GM21423 (cell line): ENCODE data around the gene PAQR9.
"Not testable (repeated sequence)": the region's sequence is repeated elsewhere in the genome, so short reads cannot be mapped to it uniquely, and the experiment has no call there.

Experiments used
- ATAC-seq: cut with Tn5 transposase; IDR thresholded peaks from one replicate; pipeline ENCODE4 v1.9.1; 2021; ENCODE audit warnings: mild to moderate bottlenecking, moderate library complexity; ENCODE audit not compliant: unreplicated experiment

PAQR9 gene, protein sequence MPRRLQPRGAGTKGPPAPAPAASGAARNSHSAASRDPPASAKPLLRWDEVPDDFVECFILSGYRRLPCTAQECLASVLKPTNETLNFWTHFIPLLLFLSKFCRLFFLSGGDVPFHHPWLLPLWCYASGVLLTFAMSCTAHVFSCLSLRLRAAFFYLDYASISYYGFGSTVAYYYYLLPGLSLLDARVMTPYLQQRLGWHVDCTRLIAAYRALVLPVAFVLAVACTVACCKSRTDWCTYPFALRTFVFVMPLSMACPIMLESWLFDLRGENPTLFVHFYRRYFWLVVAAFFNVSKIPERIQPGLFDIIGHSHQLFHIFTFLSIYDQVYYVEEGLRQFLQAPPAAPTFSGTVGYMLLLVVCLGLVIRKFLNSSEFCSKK

DNA sequence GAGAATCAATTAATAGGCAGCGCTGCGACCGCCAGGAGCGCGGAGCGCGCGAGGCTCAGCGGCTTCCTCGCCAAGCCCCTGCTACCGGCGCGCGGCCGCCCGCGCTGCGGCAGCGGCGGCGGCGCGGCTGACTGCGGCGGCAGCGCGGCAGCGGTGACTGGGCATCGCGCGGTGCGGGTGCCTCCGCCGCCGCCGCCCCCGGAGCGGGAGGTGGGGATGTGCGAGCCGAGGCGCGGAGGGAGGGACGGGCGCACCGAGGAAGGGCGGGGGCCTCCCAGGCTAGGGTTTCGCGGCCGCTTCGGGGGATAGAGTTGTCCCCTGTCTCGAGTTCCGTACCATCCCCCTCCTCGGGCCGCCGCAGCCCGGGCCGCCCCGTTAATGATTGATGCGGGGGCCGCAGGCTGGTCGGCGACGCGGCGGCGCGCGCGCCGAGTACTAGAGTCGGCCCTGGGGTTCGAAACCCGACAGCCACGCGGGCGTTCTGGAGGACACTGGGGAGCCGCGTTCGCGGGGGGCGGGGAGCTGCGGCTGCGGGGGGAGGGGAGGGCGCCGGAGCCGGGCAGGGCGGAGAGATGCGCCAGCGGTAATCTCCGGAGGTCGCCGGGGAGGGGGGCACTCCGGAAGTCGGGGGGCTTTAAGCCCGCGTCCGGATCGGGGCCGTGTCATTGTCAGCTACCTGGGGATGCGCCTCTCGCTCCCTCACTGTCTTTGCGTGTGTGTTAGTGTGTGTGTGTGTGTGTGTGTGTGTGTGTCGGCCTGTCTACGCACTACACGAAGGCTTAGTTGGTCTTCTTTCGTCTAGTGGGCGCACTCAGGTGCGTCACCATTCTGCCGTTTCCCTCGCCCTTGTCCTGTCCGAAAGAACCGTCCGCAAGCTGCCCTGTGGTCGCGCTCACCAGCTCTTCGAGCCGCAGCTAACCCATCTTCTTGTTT lies at the start of gene PAQR9:
Gene PAQR9 (minus strand): TSS at position 159 of the 933 bp plus-strand sequence. CDS start 338 bp downstream, outside the sequence.
- ATAC-seq = peak; percentile 50

DNA sequence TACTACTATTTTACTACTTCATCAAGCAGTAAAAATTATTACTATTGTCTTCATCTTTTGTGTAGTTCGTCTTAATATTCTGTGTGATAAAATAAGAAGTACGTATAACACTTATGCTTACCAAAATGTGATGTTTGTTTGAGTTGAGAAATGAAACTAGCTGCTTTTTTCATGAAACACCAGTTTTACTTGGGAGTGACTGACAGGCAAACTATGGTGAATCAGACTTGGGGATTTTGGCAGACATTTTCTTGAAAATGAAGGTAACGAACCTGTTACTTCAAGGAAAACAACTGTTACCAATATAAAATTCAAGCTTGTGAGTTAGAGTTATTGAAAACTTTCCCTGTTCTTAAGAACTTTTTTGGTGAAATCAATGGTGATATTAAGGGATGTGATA lies 48.2 kb upstream of the PAQR9 start:
- no peak for ATAC-seq

DNA sequence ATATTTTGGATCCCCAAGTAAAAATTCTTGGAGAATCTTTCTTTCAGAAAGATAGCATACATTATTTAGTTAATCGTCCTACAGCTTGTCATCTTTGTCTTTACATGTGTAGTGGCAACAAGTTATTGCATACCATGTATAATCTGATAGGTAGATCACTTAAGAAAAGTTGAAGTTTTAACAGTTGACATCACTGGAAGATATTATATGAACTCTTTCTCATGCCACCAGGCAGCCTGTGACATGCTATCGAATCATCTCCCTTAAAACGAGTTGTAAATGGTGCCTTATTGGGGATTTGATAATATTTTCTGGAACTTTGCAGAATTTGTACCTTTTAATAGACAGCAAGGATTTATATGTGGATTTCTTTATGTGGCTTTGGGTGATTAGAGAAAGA lies 46.5 kb upstream of the PAQR9 start:
- no peak for ATAC-seq

DNA sequence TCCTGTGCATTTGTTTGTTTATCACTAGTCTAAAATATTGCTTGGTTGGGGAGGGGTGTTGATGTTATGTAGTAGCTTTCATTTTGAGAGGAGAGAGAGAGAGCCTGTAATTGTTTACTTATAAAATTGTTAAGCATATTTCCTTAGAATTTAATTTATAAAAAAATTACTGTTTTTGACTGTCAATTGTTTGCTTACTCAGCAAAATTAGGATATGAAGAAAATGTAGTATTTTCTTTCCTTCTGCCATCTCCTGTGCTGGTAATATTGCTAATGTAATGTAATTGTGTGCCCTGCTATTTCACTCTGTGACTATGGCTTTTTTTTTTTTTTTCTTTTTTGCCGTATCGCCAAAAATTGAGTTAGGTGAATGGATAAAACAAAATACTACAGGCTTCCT lies 41.3 kb upstream of the PAQR9 start:
- no peak for ATAC-seq

DNA sequence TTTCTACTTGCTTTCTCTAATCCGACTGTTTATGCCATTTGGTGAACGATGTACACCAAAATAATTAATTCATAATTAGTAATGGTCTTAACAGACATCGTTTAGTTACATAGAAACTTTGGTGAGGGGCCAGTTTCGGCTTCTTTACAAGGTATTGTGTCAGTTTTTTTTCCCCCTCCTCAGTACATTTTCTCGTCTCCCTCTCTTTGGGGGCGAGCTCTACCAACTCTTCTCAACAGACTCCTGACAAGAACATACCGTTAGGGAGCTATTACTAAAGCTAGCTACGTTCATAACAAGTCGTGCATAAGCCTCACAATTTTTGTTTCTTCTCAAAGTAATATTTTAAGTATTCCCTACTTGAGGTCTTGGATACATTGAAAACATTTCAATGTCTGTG lies 39.3 kb upstream of the PAQR9 start:
- no peak for ATAC-seq

DNA sequence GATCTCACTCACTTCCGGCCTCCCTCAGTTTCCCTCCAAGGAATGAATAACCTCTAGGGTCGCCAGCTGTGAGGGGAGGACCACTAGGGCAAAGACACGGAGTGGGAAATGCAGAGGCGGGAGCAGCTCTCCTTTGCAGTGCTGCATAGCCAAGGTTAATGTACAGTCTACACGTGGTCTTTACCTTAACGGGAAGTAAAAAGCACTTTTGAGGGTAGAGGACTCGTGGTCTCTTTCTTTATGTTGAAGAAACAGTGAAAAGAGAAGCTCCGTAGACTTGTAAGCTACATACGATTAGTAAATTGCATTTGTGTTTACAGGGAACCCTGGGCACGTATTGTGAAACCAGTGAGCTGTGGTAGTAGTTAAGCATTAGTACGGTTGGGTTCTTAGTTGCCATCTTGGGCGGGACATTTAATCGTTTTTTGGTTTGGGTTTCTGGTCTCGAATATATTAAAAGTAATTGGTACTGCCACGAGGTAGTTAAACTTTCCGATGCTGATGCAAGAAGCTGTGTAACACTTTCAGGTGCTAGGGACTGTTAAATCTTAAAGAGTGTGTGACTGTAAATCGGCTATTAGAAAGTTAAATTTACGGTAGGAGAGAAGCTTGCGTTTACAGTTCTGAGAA lies 38.7 kb upstream of the PAQR9 start:
- peak; percentile 19 for ATAC-seq

DNA sequence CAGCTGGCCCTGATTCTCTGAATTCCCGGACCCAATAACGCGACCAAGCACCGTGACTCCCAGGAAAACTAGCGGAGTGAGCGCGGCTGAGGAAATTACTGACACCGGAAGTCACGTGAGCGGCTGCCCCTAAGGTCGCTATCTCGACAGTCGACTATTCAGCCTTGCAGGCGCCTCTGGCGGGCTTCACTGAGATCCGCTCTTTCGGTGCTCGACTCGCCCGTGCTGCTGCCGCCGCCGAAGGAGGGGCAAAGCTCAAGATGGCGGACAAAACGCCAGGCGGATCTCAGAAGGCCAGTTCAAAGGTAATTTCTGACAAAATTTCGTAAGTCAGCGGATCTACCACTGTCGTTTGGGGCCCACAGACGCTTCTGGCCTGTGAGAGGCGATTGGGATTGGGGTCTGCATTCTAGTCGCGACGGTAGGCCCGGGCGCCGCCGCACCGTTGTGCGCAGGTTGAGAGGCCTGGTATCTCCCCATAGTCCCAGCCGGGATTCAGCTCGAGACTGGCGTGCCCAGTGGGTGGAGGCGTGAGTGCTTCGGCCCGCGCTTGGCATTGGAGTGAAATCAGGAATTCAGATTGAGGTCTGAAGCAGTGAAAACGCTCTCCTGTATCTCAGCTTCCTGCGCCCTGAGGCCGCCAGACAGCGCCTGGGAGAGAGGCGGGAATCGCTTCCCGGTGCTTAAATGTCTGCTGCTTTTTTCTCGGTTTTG lies 38.1 kb upstream of the PAQR9 start, which contains the start of gene U2SURP:
Gene U2SURP (plus strand): TSS at position 202 of the 714 bp plus-strand sequence. CDS start 59 bp downstream, at position 261.
- peak; percentile 92 for ATAC-seq

DNA sequence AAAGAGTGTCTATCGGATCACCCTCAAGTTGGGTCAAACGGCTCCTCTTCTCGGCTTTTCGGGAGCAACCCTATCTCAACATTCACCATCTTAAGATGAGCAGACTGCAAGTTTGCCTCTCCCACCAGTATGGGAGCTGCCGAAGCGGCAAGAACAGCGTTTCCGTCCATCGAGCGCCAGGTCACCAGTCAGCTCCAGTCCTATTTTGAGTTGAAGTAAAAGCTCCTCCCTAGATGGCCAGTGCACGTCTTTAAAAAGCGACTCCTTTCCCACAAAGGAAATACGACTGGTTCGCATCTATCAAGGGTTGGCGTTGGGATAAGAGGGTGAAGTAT lies 37.5 kb upstream of the PAQR9 start:
- ATAC-seq = peak; percentile 67

DNA sequence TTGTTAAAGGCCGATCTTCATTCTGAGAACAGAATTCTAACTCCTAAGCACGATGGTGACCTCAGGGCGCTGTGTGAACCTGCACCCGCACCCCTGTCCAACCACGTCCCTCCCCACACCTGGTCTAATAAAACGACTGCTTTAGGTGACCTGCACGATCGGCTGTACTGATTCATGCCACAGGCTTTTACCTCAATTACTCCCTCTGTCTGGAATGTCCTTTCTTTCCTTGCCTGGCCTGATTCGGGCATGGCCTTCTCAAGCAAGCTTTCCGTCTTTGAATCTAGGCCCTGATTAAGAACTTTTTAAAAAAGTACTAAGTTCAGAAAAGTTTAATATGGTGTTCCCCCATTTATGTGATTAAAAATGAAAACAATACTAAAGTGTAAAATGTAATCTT lies 37.1 kb upstream of the PAQR9 start:
- ATAC-seq = no peak

DNA sequence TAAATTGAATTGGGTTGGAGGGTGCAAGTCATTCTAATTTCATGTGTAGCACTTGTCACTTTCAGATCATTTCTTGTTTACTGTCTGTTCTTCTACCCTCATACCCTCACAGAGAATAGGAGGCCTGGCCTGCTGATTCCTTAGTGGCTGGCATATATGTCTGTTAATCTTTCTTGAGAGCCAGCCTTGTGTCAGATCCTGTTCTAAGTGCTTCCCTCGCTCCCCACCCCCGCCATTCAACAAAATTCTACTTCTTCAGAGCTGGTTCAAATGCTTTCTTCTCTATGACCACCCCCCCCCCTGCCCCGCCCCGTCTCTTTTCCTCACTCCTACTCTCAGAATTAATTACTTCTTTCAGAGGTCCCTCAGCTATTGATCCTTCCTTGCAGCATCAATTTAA lies 36.4 kb upstream of the PAQR9 start:
- ATAC-seq = no peak

DNA sequence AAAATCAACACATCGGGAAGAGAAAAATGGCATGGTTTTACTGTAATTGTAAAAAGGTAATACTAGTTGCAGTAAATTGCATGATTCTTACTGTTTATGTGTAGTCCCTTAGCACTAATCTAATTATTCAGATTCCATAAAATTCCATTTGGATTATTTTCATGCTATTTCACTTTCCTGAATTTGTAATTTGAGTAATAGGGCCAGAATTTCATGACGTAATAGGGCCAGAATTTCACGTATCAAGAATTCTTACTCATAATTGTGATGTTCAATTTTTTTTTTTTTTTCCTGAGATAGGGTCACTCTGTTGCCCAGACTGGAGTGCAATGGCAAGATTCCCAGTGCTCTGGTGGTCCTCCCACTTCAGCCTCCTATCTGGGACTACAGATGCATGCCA lies 35.0 kb upstream of the PAQR9 start:
- ATAC-seq = no peak

DNA sequence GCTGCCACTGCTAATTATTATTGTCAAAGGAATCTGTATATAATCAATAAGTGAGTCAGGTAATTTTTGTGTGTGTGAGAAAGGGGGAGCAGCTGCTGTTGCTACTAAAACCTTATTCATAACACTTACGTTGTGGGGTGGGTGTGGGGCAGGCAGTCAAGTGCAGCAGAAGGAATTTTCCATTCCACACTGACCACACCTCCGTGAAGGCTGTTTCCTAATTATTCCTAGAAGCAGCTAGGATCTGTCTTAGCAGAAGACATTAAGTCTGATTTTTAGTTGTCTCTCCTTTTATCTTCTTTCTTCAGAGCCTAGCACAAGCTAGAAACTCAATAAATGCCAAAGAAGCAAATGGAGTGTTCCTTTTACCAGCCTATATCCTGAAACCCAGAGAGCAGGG lies 33.9 kb upstream of the PAQR9 start:
- no peak for ATAC-seq

DNA sequence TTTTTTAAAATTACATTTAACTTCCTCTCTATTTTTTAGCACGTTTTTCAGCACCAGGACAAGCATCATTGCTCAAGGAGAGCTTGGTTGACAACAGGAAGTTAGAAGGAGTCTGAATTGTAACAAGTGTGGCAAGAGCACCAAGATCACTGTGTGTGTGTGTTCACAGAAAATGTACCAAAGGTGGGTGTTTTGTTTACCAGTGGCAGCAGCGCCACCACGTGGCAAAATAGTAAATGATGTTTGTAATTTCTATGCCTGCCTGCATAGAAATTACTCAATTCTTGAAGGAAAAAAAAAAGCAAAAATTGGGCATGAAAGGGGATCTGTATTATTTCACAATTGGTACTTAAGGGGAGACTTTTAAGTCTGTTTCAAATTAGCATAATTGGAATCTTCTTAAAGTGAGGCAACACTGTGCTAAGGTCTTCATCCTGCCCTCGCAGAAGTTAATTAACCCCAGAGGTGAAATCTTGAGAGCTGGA lies 30.5 kb upstream of the PAQR9 start:
- peak; percentile 77 for ATAC-seq

DNA sequence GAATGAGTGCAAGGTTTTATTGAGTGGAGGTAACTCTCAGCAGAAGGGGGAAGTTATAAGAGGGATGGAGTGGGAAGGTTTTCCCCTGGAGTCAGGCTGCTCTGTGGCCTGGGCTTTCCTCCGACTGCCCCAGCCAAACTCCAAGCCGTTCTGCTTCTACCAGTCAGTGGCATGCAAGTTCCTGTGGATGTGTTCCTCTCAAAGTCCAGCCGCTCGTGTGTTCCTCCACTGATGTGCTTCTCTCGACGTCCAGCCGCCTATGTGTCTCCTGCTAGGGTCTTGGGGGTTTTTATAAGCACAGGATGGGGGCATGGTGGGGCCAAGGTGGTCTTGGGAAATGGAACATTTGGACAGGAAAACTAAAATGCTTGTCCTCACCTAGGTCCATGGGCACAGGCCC lies 28.8 kb upstream of the PAQR9 start:
- ATAC-seq = no peak

DNA sequence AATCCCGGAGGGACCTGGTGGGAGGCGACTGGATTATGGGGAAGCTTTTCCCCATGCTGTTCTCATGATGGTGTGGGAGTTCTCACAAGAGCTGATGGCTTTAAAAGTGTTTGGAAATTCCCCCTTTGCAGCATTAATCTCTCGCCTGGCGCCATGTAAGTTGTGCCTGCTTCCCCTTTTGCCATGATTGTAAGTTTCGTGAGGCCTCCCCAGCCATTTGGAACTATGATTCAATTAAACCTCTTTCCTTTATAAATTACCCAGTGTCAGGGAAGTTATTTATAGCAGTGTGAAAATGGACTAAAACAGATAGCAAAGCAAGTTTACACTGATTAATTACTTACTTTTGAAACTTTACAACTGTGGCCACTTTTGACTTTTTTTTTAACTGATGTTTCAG lies 27.2 kb upstream of the PAQR9 start:
- no peak for ATAC-seq

DNA sequence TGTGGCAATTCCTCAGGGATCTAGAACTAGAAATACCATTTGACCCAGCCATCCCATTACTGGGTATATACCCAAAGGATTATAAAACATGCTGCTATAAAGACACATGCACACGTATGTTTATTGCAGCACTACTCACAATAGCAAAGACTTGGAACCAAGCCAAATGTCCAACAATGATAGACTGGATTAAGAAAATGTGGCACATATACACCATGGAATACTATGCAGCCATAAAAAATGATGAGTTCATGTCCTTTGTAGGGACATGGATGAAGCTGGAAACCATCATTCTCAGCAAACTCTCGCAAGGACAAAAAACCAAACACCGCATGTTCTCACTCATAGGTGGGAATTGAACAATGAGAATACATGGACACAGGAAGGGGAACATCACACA lies 25.4 kb upstream of the PAQR9 start:
- not testable (repeated sequence) for ATAC-seq

DNA sequence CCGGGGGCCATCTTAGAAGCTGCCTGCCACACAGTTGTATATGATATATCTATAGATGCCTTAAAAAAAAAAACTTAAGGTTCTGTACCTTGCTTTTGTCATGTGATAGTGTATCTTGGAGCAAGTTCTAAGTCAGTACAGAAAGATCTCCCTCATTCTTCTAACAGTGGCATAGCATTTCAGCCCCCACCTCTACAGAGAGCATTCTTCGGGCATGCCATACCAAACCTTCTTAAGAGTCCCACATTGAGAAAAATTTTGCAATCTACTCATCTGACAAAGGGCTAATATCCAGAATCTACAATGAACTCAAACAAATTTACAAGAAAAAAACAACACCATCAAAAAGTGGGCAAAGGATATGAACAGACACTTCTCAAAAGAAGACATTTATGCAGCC lies 24.7 kb upstream of the PAQR9 start:
- not testable (repeated sequence) for ATAC-seq

DNA sequence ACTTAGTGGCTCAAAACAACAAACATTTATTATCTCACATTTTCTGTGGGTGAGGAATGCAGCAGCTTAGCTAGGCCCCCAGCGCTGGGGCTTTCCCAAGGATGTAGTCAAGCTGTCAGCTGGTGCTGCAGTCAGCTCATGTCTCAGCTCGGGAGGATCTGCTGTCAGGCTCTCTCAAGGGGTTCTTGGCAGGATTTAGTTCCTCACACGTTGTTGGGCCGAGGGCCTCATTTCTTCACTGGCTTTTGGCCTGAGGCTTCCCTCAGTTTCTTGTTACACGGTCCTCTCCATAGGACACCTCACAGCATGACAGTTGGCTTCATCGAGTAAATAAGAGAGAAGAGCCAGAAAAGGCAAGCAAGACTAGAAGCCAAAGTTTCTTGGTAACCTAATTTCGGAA lies 24.2 kb upstream of the PAQR9 start:
- peak; percentile 53 for ATAC-seq

DNA sequence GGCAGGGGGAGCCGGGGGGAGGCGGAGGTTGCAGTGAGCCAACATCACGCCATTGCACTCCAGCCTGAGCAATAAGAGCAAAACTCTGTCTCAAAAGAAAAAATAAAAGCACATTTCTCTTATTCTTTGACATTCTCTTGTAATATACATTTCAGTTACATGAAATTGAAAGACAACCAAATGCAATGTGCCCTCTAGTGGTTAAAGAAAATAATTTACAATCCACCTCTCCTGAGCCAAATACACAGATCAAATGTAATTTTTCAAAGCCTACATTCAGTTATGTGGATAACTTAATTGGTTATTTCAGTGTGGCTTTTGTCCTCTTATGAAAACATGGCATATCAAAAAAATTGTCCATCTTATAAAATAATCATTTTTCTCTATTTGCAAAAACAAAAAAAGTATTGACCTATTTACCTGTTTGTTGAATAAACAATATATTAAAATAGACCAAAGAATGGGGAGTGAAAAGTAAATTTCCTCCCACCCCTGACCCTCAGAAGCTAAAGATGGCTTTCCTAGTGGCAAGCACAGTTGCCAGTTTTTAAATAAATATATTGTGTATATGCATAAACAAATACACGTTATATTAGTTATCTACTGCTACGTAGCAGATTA lies 23.7 kb upstream of the PAQR9 start:
- no peak for ATAC-seq

DNA sequence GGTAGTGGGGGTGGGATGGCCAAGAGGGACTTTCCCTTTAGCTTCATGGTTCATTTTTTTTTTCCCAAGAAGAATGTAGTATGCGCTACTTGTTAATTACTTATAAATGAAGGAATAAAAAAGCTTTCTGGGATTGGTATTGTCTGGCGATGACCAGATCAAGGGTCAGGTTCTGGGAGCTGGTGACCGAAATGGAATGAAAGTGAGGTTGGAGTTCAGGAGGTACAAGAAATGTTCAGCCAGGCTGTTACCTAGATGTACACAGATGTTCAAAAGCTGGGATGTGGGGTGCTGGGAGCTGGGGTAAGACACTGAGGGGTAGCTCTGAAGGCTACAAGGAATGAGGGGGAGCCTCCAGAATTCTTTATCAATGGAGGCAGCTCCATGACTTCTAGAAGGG lies 20.8 kb upstream of the PAQR9 start:
- ATAC-seq = no peak
